Colonic mucosa (tissue), 4 donors: Measurements from ENCODE around the gene SUN1. TPM values are rescaled to one million over a fixed set of nuclear protein-coding genes. Genes with fewer than 3 reads are reported as not detected.

Source experiments
- DNase-seq: peaks from one replicate; pipeline ENCODE4 v3.0.0-alpha.2; 2020
- H3K27ac ChIP-seq: fragments of 200-600 bp; one replicate; pipeline ENCODE4 v1.8.0; 2021
- H3K27me3 ChIP-seq: fragments of 200-600 bp; one replicate; pipeline ENCODE4 v1.8.0; 2021
- H3K36me3 ChIP-seq: fragments of 200-600 bp; one replicate; pipeline ENCODE4 v1.8.0; 2021
- H3K4me1 ChIP-seq: fragments of 200-600 bp; one replicate; pipeline ENCODE4 v1.8.0; 2021; ENCODE audit warnings: mild to moderate bottlenecking
- H3K4me3 ChIP-seq: fragments of 200-600 bp; one replicate; pipeline ENCODE4 v1.8.0; 2021
- H3K9ac ChIP-seq, 2 donors: one replicate each; pipeline ENCODE4 v1.7.0; 2013; ENCODE audit warnings: control low read depth in 2 of 2, low read depth in 2 of 2, low read length in 2 of 2
- H3K9me3 ChIP-seq: fragments of 200-600 bp; one replicate; pipeline ENCODE4 v1.8.0; 2021
- CTCF ChIP-seq: fragments of 200-600 bp; IDR thresholded peaks from one replicate; pipeline ENCODE4 v1.8.0; 2022; ENCODE audit warnings: antibody characterized with exemption, mild to moderate bottlenecking
- intact Hi-C: fragments of 100-400 bp; cut with DNase I; formaldehyde crosslinking; loops from one replicate; pipeline ENCODE4 v1.14.1; 2022
- total RNA-seq, 2 donors: library from RNA; stranded (reverse); fragmentation: NEBNext Ultra II Directional in 1 of 2; extraction: Animal tissue kit (Norgen Biotek cat#: 25700) in 1 of 2; gene quantifications; one replicate each; pipeline ENCODE4 v1.2.1, GENCODE V29; 2021
- donor health status: healthy.
- donor health status: DM: no; HTN: no; CAD: no.
- donor health status: DM: no; HTN: no; CAD: no.

Gene SUN1
- total RNA-seq, 2 donors from 2014 or later: 122 to 158 TPM

DNA sequence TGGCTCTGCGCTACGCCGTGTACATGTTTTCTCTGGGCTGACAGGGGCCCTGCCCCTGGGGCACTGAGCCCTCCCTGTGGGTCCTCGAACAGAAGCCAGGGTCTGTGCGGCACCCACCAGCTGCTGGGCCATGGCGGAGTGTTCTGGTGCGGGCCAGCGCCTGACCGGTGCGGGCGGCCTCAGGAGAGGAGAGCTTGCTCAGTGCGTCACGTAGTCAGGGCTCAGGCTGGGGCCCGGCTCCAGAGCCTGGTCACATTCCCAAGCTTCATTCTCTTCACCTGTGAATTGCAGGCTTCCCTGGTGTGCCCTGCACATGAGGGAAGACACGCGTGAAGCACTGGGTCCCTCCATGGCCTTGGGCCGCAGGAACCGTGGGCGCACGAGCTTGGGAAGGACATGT lies 59.5 kb downstream of the SUN1 start:
- H3K9ac ChIP-seq: no peak overlapping the region
- no peak for DNase-seq
- no peak for TF ChIP-seq CTCF
- H3K27ac ChIP-seq: no peak overlapping the region
- no peaks in the 10 kb centered on the region for H3K9me3 ChIP-seq
- H3K4me1 ChIP-seq: no peaks in the 10 kb centered on the region
- no peak overlapping the region for H3K4me3 ChIP-seq
- H3K36me3 ChIP-seq: peaks cover 17% of the 10 kb centered on the region
- no peaks in the 10 kb centered on the region for H3K27me3 ChIP-seq
- intact Hi-C loops: no loop called here

DNA sequence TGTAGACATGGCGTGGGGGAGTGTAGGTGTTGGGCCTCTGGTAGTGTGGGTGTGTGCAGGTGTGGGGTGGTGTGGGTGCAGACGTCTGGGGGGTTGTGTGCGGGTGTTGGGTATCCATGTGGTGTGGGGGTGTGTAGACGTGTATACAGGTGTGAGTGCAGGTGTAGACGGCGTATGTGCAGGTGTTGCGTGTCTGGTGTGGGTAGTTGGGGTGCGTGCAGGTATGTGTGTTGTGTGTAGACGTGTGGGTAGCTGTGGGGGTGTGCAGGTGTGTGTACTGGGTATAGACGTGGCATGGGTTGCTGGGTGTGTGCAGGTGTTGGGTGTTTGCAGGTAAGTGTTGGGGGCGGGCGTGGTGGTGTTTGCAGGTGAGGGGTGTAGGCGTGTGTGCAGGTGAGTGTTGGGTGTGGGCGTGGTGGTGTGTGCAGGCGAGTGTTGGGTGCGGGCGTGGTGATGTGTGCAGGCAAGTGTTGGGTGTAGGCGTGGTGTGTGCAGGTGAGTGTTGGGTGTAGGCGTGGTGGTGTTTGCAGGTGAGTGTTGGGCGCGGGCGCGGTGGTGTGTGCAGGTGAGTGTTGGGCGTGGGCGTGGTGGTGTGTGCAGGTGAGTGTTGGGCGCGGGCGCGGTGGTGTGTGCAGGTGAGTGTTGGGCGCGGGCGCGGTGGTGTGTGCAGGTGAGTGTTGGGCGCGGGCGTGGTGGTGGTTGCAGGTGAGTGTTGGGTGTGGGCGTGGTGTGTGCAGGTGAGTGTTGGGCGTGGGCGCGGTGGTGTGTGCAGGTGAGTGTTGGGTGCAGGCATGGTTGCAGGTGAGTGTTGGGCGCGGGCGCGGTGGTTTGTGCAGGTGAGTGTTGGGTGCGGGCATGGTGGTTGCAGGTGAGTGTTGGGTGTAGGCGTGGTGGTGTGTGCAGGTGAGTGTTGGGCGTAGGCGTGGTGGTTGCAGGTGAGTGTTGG lies 60.6 kb downstream of the SUN1 start:
- no peaks in the 10 kb centered on the region for H3K4me1 ChIP-seq
- intact Hi-C loops: no loop called here
- no peaks in the 10 kb centered on the region for H3K9me3 ChIP-seq
- DNase-seq: no peak
- H3K36me3 ChIP-seq: peaks cover 12% of the 10 kb centered on the region
- H3K27me3 ChIP-seq: no peaks in the 10 kb centered on the region
- H3K9ac ChIP-seq: no peak overlapping the region
- TF ChIP-seq CTCF: no peak
- no peak overlapping the region for H3K27ac ChIP-seq
- H3K4me3 ChIP-seq: no peak overlapping the region

- Histone ChIP-seq H3K36me3 (peaks cover 8% of the 10 kb centered on the region), H3K9me3 (no peaks in the 10 kb centered on the region), H3K4me1 (no peaks in the 10 kb centered on the region), H3K27ac (no peak overlapping the region), H3K9ac (no peak overlapping the region), H3K4me3 (no peak overlapping the region), H3K27me3 (no peaks in the 10 kb centered on the region)
- intact Hi-C loops: no loop called here
- DNase-seq: no peak
- TF ChIP-seq CTCF: no peak
These were observed 61.4 kb downstream of the SUN1 start for GRCh38 chr7:893686-894085.

DNA sequence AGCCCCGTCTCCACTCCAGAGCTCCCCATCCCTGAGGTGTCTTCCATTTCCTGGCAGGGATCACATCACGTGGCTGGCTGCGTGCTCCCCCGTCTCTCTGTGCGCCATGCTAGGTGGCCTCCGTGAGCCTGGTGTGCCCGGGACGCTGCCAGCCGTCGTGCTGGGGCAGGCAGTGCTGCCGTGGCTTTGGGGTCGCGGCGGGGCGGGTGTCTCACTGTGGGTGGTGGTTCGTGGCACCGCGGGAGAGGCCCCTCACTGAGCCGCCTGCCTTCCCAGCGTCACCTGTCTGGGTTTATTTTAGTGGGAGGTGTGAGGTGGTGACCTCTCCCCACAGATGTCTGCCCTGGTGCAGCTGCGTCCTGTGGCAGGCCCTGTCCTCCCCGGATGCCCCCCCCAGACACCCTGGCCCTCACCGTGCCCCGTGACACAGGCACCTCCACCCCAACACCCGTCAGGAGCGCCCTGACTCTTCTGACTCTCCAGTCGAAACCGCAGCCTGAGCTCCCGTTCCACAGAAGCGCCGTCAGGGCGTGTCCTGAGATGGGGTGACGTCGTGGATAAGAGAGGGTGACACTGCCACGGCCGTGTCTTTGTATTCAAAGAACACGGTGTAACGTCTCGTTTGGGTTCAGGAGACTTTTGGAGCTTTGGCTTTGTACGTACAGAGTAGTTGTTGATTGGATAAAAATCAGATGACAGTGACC lies 62.0 kb downstream of the SUN1 start:
- no peak for TF ChIP-seq CTCF
- Histone ChIP-seq H3K4me1 (no peaks in the 10 kb centered on the region), H3K9ac (no peak overlapping the region), H3K27ac (no peak overlapping the region), H3K27me3 (no peaks in the 10 kb centered on the region), H3K4me3 (no peak overlapping the region), H3K36me3 (peaks cover 8% of the 10 kb centered on the region), H3K9me3 (no peaks in the 10 kb centered on the region)
- intact Hi-C loops: no loop called here
- DNase-seq: no peak

- H3K27me3 ChIP-seq: no peaks in the 10 kb centered on the region
- intact Hi-C loops: no loop called here
- no peak for TF ChIP-seq CTCF
- no peaks in the 10 kb centered on the region for H3K9me3 ChIP-seq
- no peak overlapping the region for H3K9ac ChIP-seq
- no peak overlapping the region for H3K27ac ChIP-seq
- DNase-seq: no peak
- peaks cover 8% of the 10 kb centered on the region for H3K36me3 ChIP-seq
- H3K4me1 ChIP-seq: no peaks in the 10 kb centered on the region
- H3K4me3 ChIP-seq: no peak overlapping the region
These were observed 62.7 kb downstream of the SUN1 start for GRCh38 chr7:894927-895450.
